Measurements from ENCODE around the gene GJB5.
"Not testable (repeated sequence)": the region's sequence is repeated elsewhere in the genome, so short reads cannot be mapped to it uniquely, and the experiment has no call there.

GJB5 gene

DNA sequence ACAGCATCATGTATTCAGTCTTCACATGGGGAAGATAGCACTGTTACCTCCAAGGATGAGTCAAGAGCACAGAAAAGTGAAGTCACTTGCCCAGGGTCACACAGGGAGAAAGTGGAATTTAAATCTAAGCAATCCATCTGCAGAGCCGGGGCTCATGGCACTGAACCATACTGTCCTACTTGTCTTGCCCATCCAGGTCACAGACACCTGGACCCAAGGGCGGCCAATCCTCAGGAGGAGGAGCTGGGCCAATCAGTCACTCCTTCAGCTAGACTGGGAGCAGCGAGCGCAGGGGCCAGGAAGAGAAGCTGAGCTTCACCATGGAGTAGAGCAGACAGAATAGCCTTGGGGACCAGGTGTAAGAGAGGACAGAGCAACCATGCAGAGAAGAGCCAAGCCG is 9.2 kb upstream of the GJB5 start:
- DNase-seq (ENCODE audit: low read depth in 2 of 2): no peak

DNA sequence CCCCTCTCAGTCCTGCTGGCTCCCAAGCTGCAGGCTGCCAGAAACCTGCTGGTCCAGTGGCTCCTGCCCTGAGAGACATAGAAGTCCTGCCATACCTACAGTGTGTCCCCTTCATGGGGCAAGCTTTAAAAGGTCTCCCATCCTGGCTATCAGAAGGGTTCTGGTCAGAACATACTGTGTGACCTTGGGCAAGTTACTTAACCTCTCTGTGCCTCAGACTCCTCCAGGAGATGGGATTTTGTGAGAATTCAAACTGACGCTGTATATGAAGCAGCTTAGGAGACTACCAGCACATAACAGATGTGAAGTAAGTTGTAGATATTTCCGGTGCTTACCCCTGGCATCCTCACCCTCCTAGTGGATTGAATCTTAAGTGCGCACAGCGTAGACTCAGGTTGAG is 8.7 kb upstream of the GJB5 start:
- no peak for DNase-seq (ENCODE audit: low read depth in 2 of 2)

DNA sequence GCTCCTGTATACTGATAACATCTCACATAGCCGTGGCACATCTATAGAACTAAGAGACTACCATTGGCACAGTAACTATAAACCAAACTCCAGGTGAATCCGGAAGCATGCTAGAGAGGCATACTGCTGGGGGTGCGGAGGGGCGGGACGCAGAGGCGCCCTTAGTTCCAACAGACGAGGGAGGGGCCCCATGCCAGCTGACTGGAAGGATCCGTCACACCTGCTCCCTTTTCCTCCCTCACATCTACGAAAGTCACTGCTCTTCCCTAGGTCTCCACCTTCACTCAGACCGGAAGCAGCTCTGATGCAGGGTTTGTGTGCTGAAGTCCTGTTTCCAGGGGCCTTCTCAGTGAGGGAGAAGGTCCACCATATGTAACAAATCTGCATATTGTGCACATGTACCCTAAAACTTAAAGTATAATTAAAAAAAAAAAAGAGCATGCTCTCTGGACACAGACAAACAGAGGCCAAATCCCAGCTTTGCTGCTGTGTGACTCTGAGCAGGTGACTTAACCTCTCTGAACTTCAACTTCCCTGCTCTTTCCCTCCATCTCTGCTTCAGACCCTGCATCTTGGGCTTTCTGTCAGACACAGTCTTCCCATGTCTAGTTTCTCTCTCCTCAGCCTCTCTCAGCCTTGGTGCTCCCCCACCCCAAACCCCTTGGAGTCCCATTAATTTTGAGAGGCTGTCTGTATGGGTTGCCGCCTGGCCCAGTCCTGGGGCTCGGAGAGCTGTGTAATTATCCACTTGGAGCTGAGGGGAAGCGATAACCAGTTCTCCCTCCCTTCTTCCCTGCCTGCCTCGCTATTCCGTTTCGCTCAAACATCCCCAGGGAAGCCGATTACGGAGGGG is 7.8 kb upstream of the GJB5 start:
- DNase-seq (ENCODE audit: low read depth in 2 of 2): no peak

DNA sequence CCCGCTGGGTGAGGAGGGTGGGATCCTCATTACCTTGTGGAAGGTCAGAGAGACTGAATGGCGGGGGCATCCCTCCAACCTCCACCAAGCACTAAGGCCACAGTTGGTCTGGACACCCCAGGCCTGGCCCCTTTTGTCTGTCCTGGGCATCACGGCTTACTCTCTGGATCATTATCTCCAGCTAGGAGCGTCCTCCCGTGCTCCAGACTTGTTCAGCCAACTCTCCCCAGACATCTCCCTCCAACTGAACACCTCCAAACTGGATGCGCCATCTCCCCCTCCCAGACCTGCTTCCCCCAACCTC is 7.3 kb upstream of the GJB5 start:
- no peak for DNase-seq (ENCODE audit: low read depth in 2 of 2)

DNA sequence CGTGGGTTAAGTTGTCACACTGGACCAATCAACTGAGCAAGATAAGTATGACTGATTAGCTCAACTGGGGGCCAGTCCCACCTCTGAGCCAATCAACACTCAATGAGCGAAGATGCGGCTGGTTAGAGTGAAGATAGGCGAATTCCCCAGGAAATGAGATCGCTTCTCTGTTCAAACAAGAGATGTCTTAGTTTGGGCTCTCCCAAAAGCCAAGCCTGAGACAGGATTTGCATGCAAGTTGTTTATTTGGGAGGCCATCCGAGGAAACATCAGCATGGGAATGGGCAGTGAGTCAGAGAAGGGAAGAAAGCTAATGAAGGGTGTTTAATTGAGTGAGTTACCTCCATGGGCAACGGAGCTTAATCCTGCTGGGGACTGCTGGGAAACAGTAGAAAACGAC is 4.9 kb upstream of the GJB5 start:
- no peak for DNase-seq (ENCODE audit: low read depth in 2 of 2)

DNA sequence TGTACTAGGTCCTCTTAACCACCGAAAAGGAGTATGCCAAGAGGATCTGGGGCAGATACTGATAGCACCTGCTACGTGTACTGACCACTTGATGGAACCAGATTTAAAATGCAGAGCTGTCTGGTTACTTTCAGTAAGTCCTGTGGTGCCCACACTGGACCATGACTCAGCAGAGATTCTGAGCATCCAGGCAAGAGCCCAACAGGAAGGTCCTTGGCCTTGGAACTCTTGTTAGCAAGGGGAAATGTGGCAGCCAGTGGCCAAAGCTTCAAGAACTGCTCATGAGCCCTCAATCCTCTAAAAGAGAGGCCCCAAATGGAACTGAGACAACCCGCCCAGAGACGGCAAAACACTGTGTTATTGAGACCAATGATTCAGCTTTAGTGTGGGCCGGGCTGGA is 4.2 kb upstream of the GJB5 start:
- no peak for DNase-seq (ENCODE audit: low read depth in 2 of 2)

DNA sequence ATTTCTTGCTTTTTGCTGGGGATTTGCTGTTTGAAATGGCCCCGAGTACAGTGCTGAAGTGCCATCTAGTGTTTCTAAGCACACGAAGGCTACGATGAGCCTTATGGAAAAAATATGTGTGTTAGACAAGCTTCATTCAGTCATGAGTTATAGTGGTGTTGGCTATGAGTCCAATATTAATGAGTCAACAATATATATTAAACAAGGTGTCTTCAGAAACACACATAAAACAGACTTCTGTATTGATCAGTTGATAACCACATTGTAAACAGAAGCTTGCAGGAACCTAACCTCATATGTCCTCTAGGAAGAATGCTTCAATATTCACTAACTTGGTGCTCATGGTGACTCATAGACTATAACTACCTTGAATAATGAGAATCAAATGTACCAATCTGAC is 1.7 kb upstream of the GJB5 start:
- no peak for DNase-seq (ENCODE audit: low read depth in 2 of 2)

DNA sequence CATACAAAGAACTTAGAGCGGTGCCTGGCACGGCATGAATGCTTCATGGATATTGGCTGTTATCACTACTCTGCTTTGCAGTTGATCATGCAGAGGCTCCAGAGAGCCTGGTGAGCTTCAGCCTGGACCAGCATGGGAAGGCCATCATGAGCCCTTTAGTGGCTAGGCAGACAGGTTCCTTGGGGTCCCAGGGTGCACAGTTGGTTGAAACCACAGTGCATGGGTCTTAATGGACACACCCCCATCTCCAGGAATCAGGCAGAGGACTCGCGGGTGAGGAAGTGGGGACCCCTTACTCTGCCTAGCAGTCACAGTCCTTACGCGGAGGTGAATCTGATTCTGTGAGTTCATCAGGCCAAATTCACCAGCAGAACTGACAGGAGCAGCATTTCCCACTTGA is 1.1 kb downstream of the GJB5 start:
- no peak for DNase-seq (ENCODE audit: low read depth in 2 of 2)

DNA sequence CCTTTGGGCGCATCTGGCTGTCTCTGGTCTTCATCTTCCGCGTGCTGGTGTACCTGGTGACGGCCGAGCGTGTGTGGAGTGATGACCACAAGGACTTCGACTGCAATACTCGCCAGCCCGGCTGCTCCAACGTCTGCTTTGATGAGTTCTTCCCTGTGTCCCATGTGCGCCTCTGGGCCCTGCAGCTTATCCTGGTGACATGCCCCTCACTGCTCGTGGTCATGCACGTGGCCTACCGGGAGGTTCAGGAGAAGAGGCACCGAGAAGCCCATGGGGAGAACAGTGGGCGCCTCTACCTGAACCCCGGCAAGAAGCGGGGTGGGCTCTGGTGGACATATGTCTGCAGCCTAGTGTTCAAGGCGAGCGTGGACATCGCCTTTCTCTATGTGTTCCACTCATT is 2.5 kb downstream of the GJB5 start:
- no peak for DNase-seq (ENCODE audit: low read depth in 2 of 2)

DNA sequence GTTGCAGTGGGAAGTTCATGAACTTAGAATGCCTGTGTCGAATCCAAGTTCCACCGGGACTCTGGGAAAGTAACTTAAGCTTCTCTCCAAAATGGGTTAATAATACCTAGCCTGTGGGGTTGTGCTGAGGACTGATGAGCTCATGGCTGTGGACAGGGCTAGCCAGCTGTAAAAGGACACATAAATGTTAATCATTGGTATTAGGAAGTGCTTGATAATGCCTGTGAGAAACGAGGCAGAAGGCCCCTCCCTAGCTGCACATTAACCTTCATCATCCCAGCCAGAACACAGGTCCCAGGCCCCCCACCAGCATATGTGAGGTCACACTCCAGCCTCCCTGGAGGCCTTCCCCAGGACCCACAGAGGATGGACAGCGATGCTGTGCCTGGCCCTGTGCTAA is 3.9 kb downstream of the GJB5 start:
- no peak for DNase-seq (ENCODE audit: low read depth in 2 of 2)

DNA sequence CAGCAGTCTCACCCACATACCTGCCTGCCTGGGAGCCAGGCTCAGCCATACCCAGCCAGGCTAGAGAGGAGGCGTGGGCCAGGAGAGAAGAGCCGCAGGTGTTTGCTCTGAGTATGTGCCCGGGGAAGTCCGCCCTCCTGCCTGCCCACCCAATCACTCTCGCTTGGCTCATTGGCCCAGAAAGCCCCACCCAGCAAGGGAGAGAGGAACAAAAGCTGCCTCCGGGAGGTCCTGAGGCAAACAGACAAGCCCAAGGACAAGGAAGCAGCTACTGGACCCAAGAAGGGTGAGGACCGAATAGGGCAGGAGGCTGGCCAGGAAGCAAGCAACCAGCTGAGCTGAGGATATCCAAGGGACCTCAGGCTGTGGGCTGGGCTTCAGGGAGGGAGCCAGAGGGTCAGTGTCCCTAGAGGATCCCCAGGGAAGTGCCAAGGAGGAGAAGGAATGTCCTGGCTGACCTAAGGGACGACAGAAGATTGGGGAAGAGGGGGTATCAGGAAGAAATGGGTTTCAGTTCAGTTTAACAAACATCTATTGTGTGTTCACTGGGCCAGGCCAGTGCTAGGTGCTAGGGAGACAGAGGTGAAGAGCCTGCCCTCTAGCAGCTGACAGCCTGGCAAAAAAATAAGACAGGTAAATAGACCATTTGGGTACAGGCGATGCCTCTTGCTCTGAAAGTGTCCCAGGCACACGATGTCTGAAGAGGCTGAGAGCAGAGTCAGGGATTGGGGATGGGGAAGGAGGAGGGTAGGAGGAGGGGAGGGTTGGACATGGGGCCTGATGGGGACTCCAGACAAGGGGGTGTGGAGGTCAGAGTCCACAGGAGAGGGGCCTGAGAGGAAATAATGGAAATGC is 4.9 kb downstream of the GJB5 start, which contains the start of gene GJB4:
GJB4 (plus strand) TSS at position 238 of the 855 bp plus-strand sequence. CDS start 1,515 bp downstream, outside the sequence.
- DNase-seq (ENCODE audit: low read depth in 2 of 2): no peak

DNA sequence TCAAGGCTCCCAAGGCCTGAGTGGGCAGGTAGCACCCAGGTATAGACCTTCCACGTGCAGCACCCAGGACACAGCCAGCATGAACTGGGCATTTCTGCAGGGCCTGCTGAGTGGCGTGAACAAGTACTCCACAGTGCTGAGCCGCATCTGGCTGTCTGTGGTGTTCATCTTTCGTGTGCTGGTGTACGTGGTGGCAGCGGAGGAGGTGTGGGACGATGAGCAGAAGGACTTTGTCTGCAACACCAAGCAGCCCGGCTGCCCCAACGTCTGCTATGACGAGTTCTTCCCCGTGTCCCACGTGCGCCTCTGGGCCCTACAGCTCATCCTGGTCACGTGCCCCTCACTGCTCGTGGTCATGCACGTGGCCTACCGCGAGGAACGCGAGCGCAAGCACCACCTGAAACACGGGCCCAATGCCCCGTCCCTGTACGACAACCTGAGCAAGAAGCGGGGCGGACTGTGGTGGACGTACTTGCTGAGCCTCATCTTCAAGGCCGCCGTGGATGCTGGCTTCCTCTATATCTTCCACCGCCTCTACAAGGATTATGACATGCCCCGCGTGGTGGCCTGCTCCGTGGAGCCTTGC is 6.4 kb downstream of the GJB5 start:
- no peak for DNase-seq (ENCODE audit: low read depth in 2 of 2)

DNA sequence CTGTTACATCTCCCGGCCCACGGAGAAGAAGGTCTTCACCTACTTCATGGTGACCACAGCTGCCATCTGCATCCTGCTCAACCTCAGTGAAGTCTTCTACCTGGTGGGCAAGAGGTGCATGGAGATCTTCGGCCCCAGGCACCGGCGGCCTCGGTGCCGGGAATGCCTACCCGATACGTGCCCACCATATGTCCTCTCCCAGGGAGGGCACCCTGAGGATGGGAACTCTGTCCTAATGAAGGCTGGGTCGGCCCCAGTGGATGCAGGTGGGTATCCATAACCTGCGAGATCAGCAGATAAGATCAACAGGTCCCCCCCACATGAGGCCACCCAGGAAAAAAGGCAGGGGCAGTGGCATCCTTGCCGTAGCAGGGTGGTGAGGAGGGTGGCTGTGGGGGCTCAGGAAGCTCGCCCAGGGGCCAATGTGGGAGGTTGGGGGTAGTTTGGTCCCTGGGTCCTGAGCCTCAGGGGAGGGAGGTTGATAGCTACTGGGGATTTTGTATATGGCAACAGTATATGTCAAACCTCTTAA is 7.0 kb downstream of the GJB5 start:
- DNase-seq (ENCODE audit: low read depth in 2 of 2): no peak

DNA sequence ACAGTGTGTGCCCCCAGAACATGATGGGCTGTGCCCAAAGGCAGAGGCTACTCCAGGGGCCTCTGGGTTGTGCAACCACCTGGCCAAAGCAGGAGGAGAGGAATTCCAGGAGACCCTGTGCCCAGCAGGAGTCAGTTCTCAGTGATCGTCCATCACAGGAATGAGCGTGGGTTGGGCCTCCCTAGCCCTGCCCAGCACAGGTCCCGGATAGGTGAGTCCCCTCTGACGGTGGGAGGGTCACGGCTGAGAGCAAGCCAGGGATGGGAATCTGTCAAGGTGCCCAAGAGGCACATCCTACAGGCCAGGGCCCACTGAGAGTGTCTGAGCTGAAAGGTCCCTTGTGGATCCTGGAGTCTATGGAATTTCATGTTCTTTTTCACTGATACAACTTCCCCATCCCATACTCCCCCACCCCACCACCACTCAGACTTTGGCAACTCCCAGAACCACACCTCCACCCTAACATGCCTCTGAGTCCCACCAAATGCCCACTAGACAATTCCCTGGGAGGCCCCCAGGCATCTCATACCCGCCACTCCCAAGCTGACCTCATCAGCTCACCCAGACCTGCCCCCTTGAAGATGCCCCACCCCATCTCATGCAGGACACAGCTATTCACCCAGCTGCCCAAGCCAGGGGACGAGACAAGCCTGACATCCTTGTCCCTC is 7.8 kb downstream of the GJB5 start:
- no peak for DNase-seq (ENCODE audit: low read depth in 2 of 2)

DNA sequence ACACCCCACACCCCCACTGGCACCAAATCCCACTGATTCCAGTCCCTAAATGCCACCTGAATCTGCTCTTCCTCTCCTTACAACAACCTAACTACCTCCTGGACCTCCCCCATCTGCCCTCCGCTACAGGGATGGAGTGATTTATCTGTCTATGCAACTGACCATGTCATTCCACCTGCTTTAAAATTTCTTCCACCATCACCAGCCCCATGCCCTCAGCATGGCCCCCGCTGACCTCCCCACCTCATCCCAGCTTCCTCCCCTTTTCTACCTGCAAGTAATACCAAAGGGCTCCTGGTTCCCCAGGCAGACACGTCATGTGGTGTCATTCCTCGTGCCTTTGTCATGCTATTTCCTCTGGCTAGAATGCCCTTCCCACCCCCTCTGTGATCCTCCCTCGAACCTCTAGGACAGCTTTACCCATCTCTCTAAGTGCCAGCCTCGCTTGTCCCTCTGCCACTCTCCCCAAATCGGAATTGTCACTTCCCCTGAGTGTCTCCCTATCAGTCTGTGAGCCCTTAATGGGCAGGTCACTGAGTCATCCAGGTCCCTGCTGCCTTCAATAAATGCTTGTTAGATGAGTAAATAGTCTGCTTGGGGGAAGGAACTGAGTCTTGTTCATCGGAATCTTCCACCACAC is 8.4 kb downstream of the GJB5 start:
- DNase-seq (ENCODE audit: low read depth in 2 of 2): no peak

DNA sequence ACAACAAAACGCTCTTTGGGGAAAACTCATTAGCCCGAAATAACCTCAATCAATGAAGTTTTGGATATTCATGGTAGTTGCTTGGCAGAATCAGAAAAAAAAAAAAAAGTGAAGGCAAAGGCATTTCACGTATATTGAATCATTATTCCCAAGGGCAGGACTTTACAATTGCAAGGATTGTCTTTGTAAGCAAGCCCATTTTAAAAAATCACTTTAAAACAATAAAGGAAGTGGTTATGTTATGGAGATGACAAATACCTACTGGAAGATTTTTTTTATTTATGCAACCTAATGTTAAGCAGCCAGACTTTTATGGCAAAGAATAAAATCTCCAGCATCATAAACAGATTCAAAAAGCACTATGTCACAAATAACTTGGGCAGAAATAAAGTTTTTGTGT is 14.0 kb downstream of the GJB5 start:
- DNase-seq (ENCODE audit: low read depth in 2 of 2): no peak

DNA sequence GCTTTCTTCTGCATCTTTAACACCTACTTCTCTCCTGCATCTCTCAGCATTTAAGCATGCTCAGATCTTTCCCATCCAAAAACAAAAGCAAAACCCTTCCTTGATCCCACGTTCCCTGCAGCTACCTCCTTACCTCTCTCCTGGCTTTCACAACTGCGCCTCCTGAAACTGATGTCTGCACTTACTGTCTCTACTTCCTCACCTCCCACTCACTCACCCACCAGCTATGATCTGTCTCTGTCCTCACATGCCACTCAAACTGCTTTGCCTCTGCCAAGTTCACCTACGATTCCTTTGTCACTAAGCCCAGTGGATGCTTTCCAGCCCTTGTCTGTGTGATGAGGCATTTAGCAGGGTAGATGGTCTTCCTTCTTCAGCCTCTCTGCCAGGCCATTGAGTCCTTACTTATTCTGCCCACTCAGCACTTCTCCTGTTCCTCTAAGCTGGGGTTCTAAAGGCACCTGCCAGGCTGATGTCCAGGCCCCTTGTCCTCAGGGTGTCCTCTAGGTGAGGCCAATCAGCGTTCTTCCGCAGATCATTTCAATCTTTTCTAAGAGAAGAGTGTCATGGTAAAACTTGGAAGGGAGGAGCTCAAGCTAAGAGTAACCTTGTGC is 16.2 kb downstream of the GJB5 start:
- DNase-seq (ENCODE audit: low read depth in 2 of 2): no peak

DNA sequence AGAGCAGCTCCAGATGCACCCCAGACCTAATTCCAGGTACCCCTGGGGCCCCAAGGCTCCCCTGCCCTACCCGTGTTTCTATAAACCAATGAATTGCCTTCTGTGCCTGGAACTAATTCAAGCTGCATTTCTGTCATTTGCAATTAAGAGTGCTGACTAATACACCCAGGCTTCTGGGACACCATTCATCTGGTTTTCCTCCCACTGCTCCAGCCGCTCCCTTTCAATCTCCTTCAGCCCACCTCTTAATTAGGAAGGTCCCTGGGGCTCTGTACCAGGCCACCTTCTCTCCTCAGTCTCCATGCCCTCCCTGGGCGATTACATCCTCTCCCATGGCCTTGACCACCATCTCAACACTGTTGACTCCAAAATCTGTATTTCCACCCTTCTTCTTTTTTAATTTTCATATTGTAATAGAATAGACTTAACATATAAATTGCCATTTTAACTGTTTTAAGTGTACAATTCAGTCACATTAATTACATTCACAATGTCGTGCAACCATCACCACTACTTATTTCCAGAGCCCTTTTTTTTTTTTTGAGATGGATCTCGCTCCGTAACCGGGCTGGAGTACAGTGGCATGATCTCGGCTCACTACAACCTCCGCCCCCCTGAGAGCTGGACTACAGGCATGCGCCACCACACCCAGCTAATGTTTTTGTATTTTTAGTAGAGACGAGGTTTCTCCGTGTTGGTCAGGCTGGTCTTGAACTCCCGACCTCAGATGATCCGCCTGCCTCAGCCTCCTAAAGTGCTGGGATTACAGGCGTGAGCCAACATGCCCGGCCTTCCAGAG is 16.9 kb downstream of the GJB5 start:
- DNase-seq (ENCODE audit: low read depth in 2 of 2): no peak

DNA sequence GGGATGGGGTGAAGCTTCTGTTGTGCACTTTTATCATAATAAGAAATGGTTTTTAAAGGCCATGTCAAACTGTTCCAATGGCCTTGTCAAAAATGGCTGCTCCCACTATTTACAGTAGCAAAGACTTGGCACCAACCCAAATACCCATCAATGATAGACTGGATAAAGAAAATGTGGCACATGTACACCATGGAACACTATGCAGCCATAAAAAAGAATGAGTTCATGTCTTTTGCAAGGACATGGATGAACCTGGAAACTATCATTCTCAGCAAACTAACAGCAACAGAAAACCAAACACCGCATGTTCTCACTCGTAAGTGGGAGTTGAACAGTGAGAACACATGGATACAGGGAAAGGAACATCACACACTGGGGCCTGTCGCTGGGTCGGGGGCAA is 18.3 kb downstream of the GJB5 start:
- not testable (repeated sequence) for DNase-seq (ENCODE audit: low read depth in 2 of 2)

DNA sequence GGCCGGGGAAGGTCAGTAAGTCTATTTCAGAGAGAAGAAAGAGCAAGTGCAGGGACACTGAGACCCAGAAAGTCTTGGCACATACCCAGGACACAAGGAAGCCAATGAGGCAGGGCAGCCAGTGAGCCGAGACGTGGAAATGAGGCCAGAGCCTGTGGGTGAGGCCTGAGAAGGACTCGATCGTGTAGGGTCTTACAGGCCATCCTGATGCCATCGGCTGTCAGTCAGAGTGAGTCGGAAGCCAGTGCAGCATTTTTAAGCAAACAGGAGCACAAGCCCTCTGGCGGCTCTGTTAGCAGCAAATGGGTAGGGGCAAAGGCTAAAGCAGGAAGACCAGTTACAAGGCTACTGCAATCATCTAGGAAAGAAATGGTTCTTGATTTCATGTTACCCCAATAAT is 20.1 kb downstream of the GJB5 start:
- no peak for DNase-seq (ENCODE audit: low read depth in 2 of 2)
